IPS DF 4.7 (cell line): ENCODE results near the gene ZNF425.
"Not testable (repeated sequence)": the region's sequence is repeated elsewhere in the genome, so short reads cannot be mapped to it uniquely, and the experiment has no call there.

Experiments used
- DNase-seq: peaks from one replicate; pipeline ENCODE4 v3.0.0-alpha.2; 2013; ENCODE audit warnings: low spot score; ENCODE audit errors: extremely low read depth

The ZNF425 gene

GRCh38 chr7:149074116-149074885, 51.8 kb downstream of the ZNF425 start:
- DNase-seq: no peak

- DNase-seq: no peak
Measured at GRCh38 chr7:149072438-149072775, 53.7 kb downstream of the ZNF425 start.

DNA sequence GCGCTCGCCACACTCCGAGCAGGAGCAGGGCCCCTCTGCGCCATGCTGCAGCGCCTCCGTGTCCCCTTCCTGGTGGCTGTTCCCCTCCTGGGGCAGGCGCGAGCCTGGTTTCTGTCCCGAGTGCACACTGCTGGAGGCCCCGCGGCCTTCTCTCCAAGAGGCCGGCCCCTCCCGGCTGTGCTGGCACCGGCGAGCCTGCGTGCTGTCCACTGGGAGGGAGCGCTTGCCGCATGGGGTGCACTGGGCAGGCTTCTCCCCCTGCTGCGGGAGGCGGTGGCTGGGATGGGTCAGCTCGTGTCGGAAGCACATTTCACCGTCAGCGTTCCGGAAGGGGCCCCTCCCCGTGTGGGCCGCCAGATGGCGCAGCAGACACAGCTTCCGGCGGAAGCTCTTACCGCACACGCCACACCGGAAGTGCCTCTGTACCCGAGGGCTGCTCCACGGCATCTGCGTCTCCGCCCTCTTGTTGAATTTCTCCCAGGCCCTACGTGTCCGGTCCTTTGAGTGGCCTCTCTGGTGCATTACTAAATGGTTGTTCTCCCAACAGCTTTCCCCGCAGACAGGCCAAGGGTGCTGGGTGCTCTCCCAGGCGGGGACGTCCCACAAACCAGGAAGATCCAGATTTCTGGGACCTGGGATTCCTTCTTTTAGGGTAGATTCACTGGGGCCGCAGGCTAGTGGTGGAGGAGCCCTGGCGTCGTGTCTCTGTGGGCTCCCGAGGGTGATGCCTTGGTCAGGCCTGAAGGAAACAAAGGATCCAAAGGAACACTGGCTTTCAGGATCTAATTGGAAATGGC, 54.3 kb downstream of the ZNF425 start:
- no peak for DNase-seq

GRCh38 chr7:149071182-149071635, 54.9 kb downstream of the ZNF425 start:
- DNase-seq: no peak

GRCh38 chr7:149070372-149071125, 55.6 kb downstream of the ZNF425 start:
- no peak for DNase-seq

DNA sequence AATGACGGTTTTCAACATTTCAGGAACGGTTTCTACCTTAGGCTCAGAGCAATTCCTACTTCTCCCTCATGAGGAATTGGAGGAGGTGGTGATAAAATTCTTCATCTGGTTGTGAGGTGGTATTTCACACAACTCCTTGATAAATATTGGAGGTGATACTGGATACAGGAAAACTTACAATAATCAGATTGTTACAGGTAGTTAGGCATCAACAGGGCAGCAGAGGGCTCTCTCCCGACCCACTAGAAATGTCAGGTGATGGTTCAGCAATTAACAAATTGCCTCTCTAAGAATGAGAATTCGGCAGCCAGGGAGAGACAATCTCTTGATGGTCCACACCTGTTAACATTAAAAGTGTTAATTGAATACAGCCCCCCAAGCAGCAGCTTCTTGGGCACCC, 58.3 kb downstream of the ZNF425 start:
- no peak for DNase-seq

DNA sequence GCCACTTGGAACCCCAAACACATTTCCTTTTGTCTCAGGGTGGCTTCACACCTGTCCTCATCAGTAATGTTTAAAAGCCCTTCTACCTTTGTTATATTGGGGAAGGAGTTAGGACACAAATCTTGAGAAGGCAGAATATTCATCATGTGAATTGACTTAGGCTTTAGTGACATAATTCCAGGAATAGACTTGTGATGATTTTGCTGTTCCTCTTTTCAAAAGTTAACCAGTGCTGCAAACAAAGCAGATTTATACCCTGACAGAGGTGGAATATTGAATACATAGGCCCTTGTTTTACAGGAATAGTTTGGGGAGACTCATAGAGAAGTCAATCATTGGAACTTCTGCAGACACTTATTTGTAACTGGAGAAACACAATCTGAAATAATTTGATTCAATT, 62.6 kb downstream of the ZNF425 start:
- no peak for DNase-seq

- not testable (repeated sequence) for DNase-seq
Measured at GRCh38 chr7:149062217-149062899, 63.8 kb downstream of the ZNF425 start.

DNA sequence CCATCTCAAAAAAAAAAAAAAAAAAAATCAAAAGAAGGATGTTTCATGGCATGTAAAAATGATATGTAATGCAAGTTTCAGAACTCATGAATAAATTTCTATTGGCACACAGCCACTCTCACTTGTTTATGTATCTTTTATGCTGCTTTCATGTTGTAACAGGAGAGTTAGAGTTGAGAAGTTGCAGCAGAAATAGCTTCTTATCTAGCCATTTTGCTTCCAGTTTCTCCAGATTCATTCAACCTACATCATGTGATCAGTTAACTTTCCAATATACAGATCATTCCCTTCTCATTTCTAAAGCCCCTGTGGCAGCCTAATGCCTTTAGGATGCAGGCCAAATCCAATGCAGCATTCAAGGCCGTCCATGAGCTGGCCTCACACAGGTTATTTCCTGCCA, 66.0 kb downstream of the ZNF425 start:
- no peak for DNase-seq

DNA sequence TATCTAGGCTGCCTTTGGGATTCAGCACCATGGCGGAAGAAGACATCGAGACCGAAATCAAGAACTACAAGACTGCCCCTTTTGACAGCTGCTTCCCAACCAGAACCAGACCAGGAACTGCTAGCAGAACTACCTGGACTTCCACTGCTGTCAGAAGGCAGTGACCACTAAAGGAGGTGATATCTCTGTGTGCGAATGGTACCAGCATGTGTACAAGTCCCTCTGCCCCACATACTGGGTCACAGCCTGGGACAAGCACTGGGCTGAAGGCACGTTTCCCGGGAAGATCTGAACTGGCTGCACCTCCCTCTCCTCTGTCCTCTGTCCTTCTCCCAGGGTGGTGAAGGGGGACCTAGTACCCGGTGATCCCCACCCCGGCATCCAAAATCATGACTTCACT, 72.2 kb downstream of the ZNF425 start:
- DNase-seq: no peak

DNA sequence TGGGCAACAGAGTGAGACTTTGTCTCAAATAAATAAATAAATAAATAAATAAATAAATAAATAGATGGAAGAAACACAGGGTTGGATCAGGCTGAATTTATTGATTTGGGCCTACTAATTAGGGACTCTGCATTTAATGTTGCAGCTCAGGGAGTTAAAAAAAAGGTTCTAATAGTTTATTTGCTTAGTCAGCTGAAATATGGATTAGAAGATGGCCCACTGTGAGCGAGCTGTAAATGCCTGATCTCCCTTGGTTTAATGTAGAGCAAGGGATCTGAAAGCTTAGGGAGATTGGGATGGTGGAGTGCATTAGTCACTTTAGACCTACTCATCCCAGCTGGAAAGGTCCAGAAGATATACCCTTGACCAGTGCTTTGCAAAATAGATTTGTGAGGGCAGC, 72.7 kb downstream of the ZNF425 start:
- no peak for DNase-seq
